Erythroblast (primary cell): Measurements from ENCODE around the gene UBXN2A.

Experiments used
- GATA1 ChIP-seq: IDR thresholded peaks from 2 replicates; pipeline ENCODE4 v1.6.1; 2011; ENCODE audit warnings: low read depth, mild to moderate bottlenecking, control low read depth, low read length, moderate library complexity
- POLR2A ChIP-seq: IDR thresholded peaks from 2 replicates; pipeline ENCODE4 v1.6.1; 2011; ENCODE audit warnings: mild to moderate bottlenecking, low read length

- TF ChIP-seq POLR2A: no peak
- no peak for TF ChIP-seq GATA1
These were observed 76.1 kb downstream of the UBXN2A start for GRCh38 chr2:24016376-24016761.
